ENCODE results near the gene BTNL9.
"Not testable (repeated sequence)": the region's sequence is repeated elsewhere in the genome, so short reads cannot be mapped to it uniquely, and the experiment has no call there.

The BTNL9 gene

GRCh38 chr5:181101930-181102674 is 62.0 kb downstream of the BTNL9 start:
- not testable (repeated sequence) for H3K23ac ChIP-seq (ENCODE audit: low read length in 2 of 2); H3K36me3 ChIP-seq (ENCODE audit: control insufficient read depth in 1 of 2, insufficient read depth in 2 of 2, low read depth in 1 of 2, low read length in 2 of 2); H3K9me3 ChIP-seq (ENCODE audit: control insufficient read depth, low read length); H3K18ac ChIP-seq (ENCODE audit: low read depth in 1 of 2, low read length in 2 of 2); H3K4ac ChIP-seq (ENCODE audit: low read depth in 1 of 2, low read length in 2 of 2); H3K9ac ChIP-seq (ENCODE audit: low read length); H3K4me1 ChIP-seq (ENCODE audit: control insufficient read depth, insufficient read depth, low read depth, low read length); H3K4me2 ChIP-seq (ENCODE audit: low read length, poor library complexity, severe bottlenecking); H2BK120ac ChIP-seq (ENCODE audit: low read depth, low read length); H2BK12ac ChIP-seq (ENCODE audit: low read length in 2 of 2); DNase-seq; H4K91ac ChIP-seq (ENCODE audit: low read length); H2AK5ac ChIP-seq (ENCODE audit: low read length, severe bottlenecking); H2BK5ac ChIP-seq (ENCODE audit: low read depth, low read length, poor library complexity, severe bottlenecking); H3K14ac ChIP-seq (ENCODE audit: low read length in 2 of 2); H3K79me1 ChIP-seq (replicated peaks; ENCODE audit: low read length, poor library complexity, severe bottlenecking); H3K27ac ChIP-seq (ENCODE audit: low read length, poor library complexity, severe bottlenecking); H4K8ac ChIP-seq (ENCODE audit: low read length); H3K4me3 ChIP-seq (ENCODE audit: insufficient read depth in 1 of 2, low read depth in 1 of 2, low read length in 2 of 2); H2AFZ ChIP-seq (ENCODE audit: low read depth, low read length); H2BK15ac ChIP-seq (ENCODE audit: low read depth, poor library complexity, severe bottlenecking)
- peaks cover 21 to 30% of the 10 kb centered on the region in 2 experiments for H3K27me3 ChIP-seq (ENCODE audit: control insufficient read depth in 1 of 2, insufficient read depth in 1 of 2, low read length in 2 of 2)
- no CpG with 5 or more reads among the region's 30 CpGs for WGBS

GRCh38 chr5:181104259-181104568 is 64.1 kb downstream of the BTNL9 start:
- H3K23ac ChIP-seq (ENCODE audit: low read length in 2 of 2); H3K9me3 ChIP-seq (ENCODE audit: control insufficient read depth, low read length); H3K4me2 ChIP-seq (ENCODE audit: low read length, poor library complexity, severe bottlenecking); H3K14ac ChIP-seq (ENCODE audit: low read length in 2 of 2); H2AK5ac ChIP-seq (ENCODE audit: low read length, severe bottlenecking); H4K8ac ChIP-seq (ENCODE audit: low read length); H3K9ac ChIP-seq (ENCODE audit: low read length); H2BK120ac ChIP-seq (ENCODE audit: low read depth, low read length); H3K79me1 ChIP-seq (replicated peaks; ENCODE audit: low read length, poor library complexity, severe bottlenecking); H3K27ac ChIP-seq (ENCODE audit: low read length, poor library complexity, severe bottlenecking); H2BK15ac ChIP-seq (ENCODE audit: low read depth, poor library complexity, severe bottlenecking); H3K36me3 ChIP-seq (ENCODE audit: control insufficient read depth in 1 of 2, insufficient read depth in 2 of 2, low read depth in 1 of 2, low read length in 2 of 2); H2BK12ac ChIP-seq (ENCODE audit: low read length in 2 of 2); H3K18ac ChIP-seq (ENCODE audit: low read depth in 1 of 2, low read length in 2 of 2); H3K4me1 ChIP-seq (ENCODE audit: control insufficient read depth, insufficient read depth, low read depth, low read length); H4K91ac ChIP-seq (ENCODE audit: low read length); DNase-seq; H3K4ac ChIP-seq (ENCODE audit: low read depth in 1 of 2, low read length in 2 of 2); H3K4me3 ChIP-seq (ENCODE audit: insufficient read depth in 1 of 2, low read depth in 1 of 2, low read length in 2 of 2); H2BK5ac ChIP-seq (ENCODE audit: low read depth, low read length, poor library complexity, severe bottlenecking); H2AFZ ChIP-seq (ENCODE audit: low read depth, low read length): not testable (repeated sequence)
- 37% methylated on average over 5 of the region's 5 CpGs for WGBS
- H3K27me3 ChIP-seq (ENCODE audit: control insufficient read depth in 1 of 2, insufficient read depth in 1 of 2, low read length in 2 of 2) = peaks cover 37 to 47% of the 10 kb centered on the region in 2 experiments

GRCh38 chr5:181104606-181105390 is 64.7 kb downstream of the BTNL9 start:
- not testable (repeated sequence) for H3K4me2 ChIP-seq (ENCODE audit: low read length, poor library complexity, severe bottlenecking); H2BK15ac ChIP-seq (ENCODE audit: low read depth, poor library complexity, severe bottlenecking)
- WGBS = 74% methylated on average over 12 of the region's 20 CpGs

GRCh38 chr5:181105391-181106025 is 65.4 kb downstream of the BTNL9 start:
- Histone ChIP-seq H3K23ac (ENCODE audit: low read length in 2 of 2) (no peak overlapping the region), H3K4me1 (ENCODE audit: control insufficient read depth, insufficient read depth, low read depth, low read length) (peaks cover 3% of the 10 kb centered on the region), H4K91ac (ENCODE audit: low read length) (no peak overlapping the region), H3K79me1 (replicated peaks; ENCODE audit: low read length, poor library complexity, severe bottlenecking) (no peaks in the 10 kb centered on the region), H3K4ac (ENCODE audit: low read depth in 1 of 2, low read length in 2 of 2) (no peak overlapping the region), H4K8ac (ENCODE audit: low read length) (no peak overlapping the region), H3K18ac (ENCODE audit: low read depth in 1 of 2, low read length in 2 of 2) (no peak overlapping the region), H2AK5ac (ENCODE audit: low read length, severe bottlenecking) (no peak overlapping the region), H2AFZ (ENCODE audit: low read depth, low read length) (no peak overlapping the region), H3K4me3 (ENCODE audit: insufficient read depth in 1 of 2, low read depth in 1 of 2, low read length in 2 of 2) (no peak overlapping the region), H3K14ac (ENCODE audit: low read length in 2 of 2) (no peak overlapping the region), H2BK120ac (ENCODE audit: low read depth, low read length) (no peak overlapping the region), H2BK5ac (ENCODE audit: low read depth, low read length, poor library complexity, severe bottlenecking) (no peak overlapping the region), H3K36me3 (ENCODE audit: control insufficient read depth in 1 of 2, insufficient read depth in 2 of 2, low read depth in 1 of 2, low read length in 2 of 2) (peaks cover 0 to under 1% of the 10 kb centered on the region in 2 experiments), H3K27me3 (ENCODE audit: control insufficient read depth in 1 of 2, insufficient read depth in 1 of 2, low read length in 2 of 2) (peaks cover 27 to 47% of the 10 kb centered on the region in 2 experiments), H2BK12ac (ENCODE audit: low read length in 2 of 2) (no peak overlapping the region), H3K9ac (ENCODE audit: low read length) (no peak overlapping the region), H2BK15ac (ENCODE audit: low read depth, poor library complexity, severe bottlenecking) (no peak overlapping the region), H3K27ac (ENCODE audit: low read length, poor library complexity, severe bottlenecking) (no peak overlapping the region), H3K4me2 (ENCODE audit: low read length, poor library complexity, severe bottlenecking) (no peak overlapping the region), H3K9me3 (ENCODE audit: control insufficient read depth, low read length) (no peaks in the 10 kb centered on the region)
- DNase-seq = no peak
- 59% methylated on average over 6 of the region's 7 CpGs for WGBS

More at GRCh38 chr5:181104606-181105390, 64.7 kb downstream of the BTNL9 start:
- not testable (repeated sequence) for H3K4ac ChIP-seq (ENCODE audit: low read depth in 1 of 2, low read length in 2 of 2); H3K14ac ChIP-seq (ENCODE audit: low read length in 2 of 2); H3K18ac ChIP-seq (ENCODE audit: low read depth in 1 of 2, low read length in 2 of 2); H2BK12ac ChIP-seq (ENCODE audit: low read length in 2 of 2); H4K8ac ChIP-seq (ENCODE audit: low read length); H3K4me3 ChIP-seq (ENCODE audit: insufficient read depth in 1 of 2, low read depth in 1 of 2, low read length in 2 of 2); H3K36me3 ChIP-seq (ENCODE audit: control insufficient read depth in 1 of 2, insufficient read depth in 2 of 2, low read depth in 1 of 2, low read length in 2 of 2); H3K23ac ChIP-seq (ENCODE audit: low read length in 2 of 2); H3K9ac ChIP-seq (ENCODE audit: low read length); H3K27ac ChIP-seq (ENCODE audit: low read length, poor library complexity, severe bottlenecking); DNase-seq; H2BK5ac ChIP-seq (ENCODE audit: low read depth, low read length, poor library complexity, severe bottlenecking); H3K79me1 ChIP-seq (replicated peaks; ENCODE audit: low read length, poor library complexity, severe bottlenecking); H4K91ac ChIP-seq (ENCODE audit: low read length); H2BK120ac ChIP-seq (ENCODE audit: low read depth, low read length); H3K9me3 ChIP-seq (ENCODE audit: control insufficient read depth, low read length); H2AFZ ChIP-seq (ENCODE audit: low read depth, low read length); H2AK5ac ChIP-seq (ENCODE audit: low read length, severe bottlenecking); H3K4me1 ChIP-seq (ENCODE audit: control insufficient read depth, insufficient read depth, low read depth, low read length)
- H3K27me3 ChIP-seq (ENCODE audit: control insufficient read depth in 1 of 2, insufficient read depth in 1 of 2, low read length in 2 of 2) = peaks cover 31 to 47% of the 10 kb centered on the region in 2 experiments
